Hepatocyte (in vitro differentiated cells): ENCODE results near the gene DCAF16. TPM values are rescaled to one million over a fixed set of nuclear protein-coding genes. Genes with fewer than 3 reads are reported as not detected.

ENCODE experiments used
- DNase-seq: peaks from one replicate; pipeline ENCODE4 v3.0.0-alpha.2; 2016; ENCODE audit warnings: low spot score
- H2AFZ ChIP-seq: fragments of 200-600 bp; sonication (generic); 2 replicates; pipeline ENCODE4 v1.6.0; 2016; ENCODE audit warnings: antibody characterized with exemption, mild to moderate bottlenecking
- H3K27ac ChIP-seq: fragments of 200-600 bp; sonication (generic); 2 replicates; pipeline ENCODE4 v1.5.1; 2016; ENCODE audit warnings: mild to moderate bottlenecking
- H3K27me3 ChIP-seq: fragments of 200-600 bp; sonication (generic); 2 replicates; pipeline ENCODE4 v1.6.1; 2016
- H3K36me3 ChIP-seq: fragments of 200-600 bp; sonication (generic); replicated peaks from 2 replicates; pipeline ENCODE4 v1.5.1; 2016; ENCODE audit warnings: low read depth; ENCODE audit not compliant: insufficient read depth
- H3K4me1 ChIP-seq: fragments of 200-600 bp; sonication (generic); 2 replicates; pipeline ENCODE4 v1.5.1; 2016; ENCODE audit warnings: mild to moderate bottlenecking, moderate library complexity; ENCODE audit not compliant: insufficient read depth
- H3K4me2 ChIP-seq: fragments of 200-600 bp; sonication (generic); 2 replicates; pipeline ENCODE4 v1.6.0; 2016
- H3K4me3 ChIP-seq: fragments of 200-600 bp; sonication (generic); 2 replicates; pipeline ENCODE4 v1.5.1; 2016; ENCODE audit warnings: mild to moderate bottlenecking
- H3K79me2 ChIP-seq: fragments of 200-600 bp; sonication (generic); 2 replicates; pipeline ENCODE4 v1.6.0; 2017; ENCODE audit warnings: mild to moderate bottlenecking
- H3K9me2 ChIP-seq: fragments of 200-600 bp; sonication (generic); replicated peaks from 2 replicates; pipeline ENCODE4 v1.6.0; 2017; ENCODE audit warnings: mild to moderate bottlenecking; ENCODE audit not compliant: insufficient read depth
- H3K9me3 ChIP-seq: fragments of 200-600 bp; sonication (generic); 2 replicates; pipeline ENCODE4 v1.5.1; 2016; ENCODE audit warnings: low read depth, mild to moderate bottlenecking
- H4K20me1 ChIP-seq: fragments of 200-600 bp; sonication (generic); 2 replicates; pipeline ENCODE4 v1.6.0; 2016; ENCODE audit warnings: mild to moderate bottlenecking; ENCODE audit not compliant: insufficient read depth, poor library complexity, severe bottlenecking
- CTCF ChIP-seq: fragments of 200-600 bp; sonication (generic); IDR thresholded peaks from 2 replicates; pipeline ENCODE4 v1.5.1; 2016; ENCODE audit warnings: antibody characterized with exemption, mild to moderate bottlenecking; ENCODE audit not compliant: poor library complexity
- EZH2 ChIP-seq: fragments of 200-600 bp; sonication (generic); IDR thresholded peaks from 2 replicates; pipeline ENCODE4 v1.6.1; 2016; ENCODE audit warnings: antibody characterized with exemption, mild to moderate bottlenecking, borderline replicate concordance
- EZH2phosphoT487 ChIP-seq: fragments of 200-600 bp; sonication (generic); IDR thresholded peaks from one replicate; pipeline ENCODE4 v1.6.1; 2018; ENCODE audit warnings: antibody characterized with exemption, mild to moderate bottlenecking, low read depth, moderate library complexity; ENCODE audit not compliant: unreplicated experiment, severe bottlenecking
- WGBS: methylation state at CpG from one replicate; pipeline ENCODE4 v1.1.6; 2016; ENCODE audit warnings: low lambda C conversion rate; ENCODE audit errors: missing lambda C conversion rate; 5-methylcytosine and 5-hydroxymethylcytosine counted together
- polyA plus RNA-seq: library from polyadenylated mRNA; unstranded; fragments of >200 nt; fragmentation: Nextera tagmentation; extraction: Ambion mirVana; gene quantifications from 2 replicates; pipeline ENCODE4 v1.2.1, GENCODE V29; 2016
- total RNA-seq: library from RNA; depleted of rRNA; stranded (reverse); fragments of >200 nt; gene quantifications from 2 replicates; pipeline ENCODE4 v1.2.3, GENCODE V29; 2014

DCAF16 gene
- total and polyA plus RNA-seq, 2 experiments from 2014 or later = 11.9 to 23.3 TPM

- no peak overlapping the region for H3K4me2 ChIP-seq
- no peaks in the 10 kb centered on the region for H3K4me1 ChIP-seq
- TF ChIP-seq CTCF (no peak), EZH2phosphoT487 (no peak), EZH2 (no peak)
- H3K79me2 ChIP-seq = no peaks in the 10 kb centered on the region
- no peaks in the 10 kb centered on the region for H3K36me3 ChIP-seq
- H4K20me1 ChIP-seq = no peaks in the 10 kb centered on the region
- no peak overlapping the region for H2AFZ ChIP-seq
- no peaks in the 10 kb centered on the region for H3K9me2 ChIP-seq
- H3K27me3 ChIP-seq = no peaks in the 10 kb centered on the region
- H3K4me3 ChIP-seq = no peak overlapping the region
- no peak for DNase-seq
- 59% methylated on average over 5 of the region's 5 CpGs for WGBS
- H3K27ac ChIP-seq = no peak overlapping the region
- H3K9me3 ChIP-seq = no peaks in the 10 kb centered on the region
These were observed 46.6 kb downstream of the DCAF16 start for GRCh38 chr4:17763931-17764330.

- DNase-seq = no peak
- H3K9me3 ChIP-seq = no peaks in the 10 kb centered on the region
- no peaks in the 10 kb centered on the region for H3K27me3 ChIP-seq
- no peak overlapping the region for H2AFZ ChIP-seq
- H3K4me2 ChIP-seq = no peak overlapping the region
- H3K36me3 ChIP-seq = no peaks in the 10 kb centered on the region
- WGBS = 73% methylated on average over 3 of the region's 3 CpGs
- H3K27ac ChIP-seq = no peak overlapping the region
- H3K79me2 ChIP-seq = no peaks in the 10 kb centered on the region
- no peak for TF ChIP-seq CTCF
- TF ChIP-seq EZH2phosphoT487 = no peak
- no peak for TF ChIP-seq EZH2
- no peaks in the 10 kb centered on the region for H3K9me2 ChIP-seq
- no peaks in the 10 kb centered on the region for H3K4me1 ChIP-seq
- H4K20me1 ChIP-seq = no peaks in the 10 kb centered on the region
- H3K4me3 ChIP-seq = no peak overlapping the region
These were observed 47.1 kb downstream of the DCAF16 start for GRCh38 chr4:17763416-17763815.

- Histone ChIP-seq H3K9me3 (no peaks in the 10 kb centered on the region), H3K4me3 (no peak overlapping the region), H4K20me1 (no peaks in the 10 kb centered on the region), H3K79me2 (no peaks in the 10 kb centered on the region), H3K4me1 (no peaks in the 10 kb centered on the region), H3K9me2 (no peaks in the 10 kb centered on the region), H3K36me3 (no peaks in the 10 kb centered on the region), H3K27me3 (no peaks in the 10 kb centered on the region), H2AFZ (no peak overlapping the region), H3K4me2 (no peak overlapping the region), H3K27ac (no peak overlapping the region)
- 81% methylated on average over 1 of the region's 1 CpG for WGBS
- no peak for DNase-seq
- TF ChIP-seq EZH2 (no peak), EZH2phosphoT487 (no peak), CTCF (no peak)
These were observed 47.8 kb downstream of the DCAF16 start for GRCh38 chr4:17762726-17763125.

- Histone ChIP-seq H2AFZ (no peak overlapping the region), H3K4me2 (no peak overlapping the region), H3K9me2 (no peaks in the 10 kb centered on the region), H3K4me1 (no peaks in the 10 kb centered on the region), H4K20me1 (no peaks in the 10 kb centered on the region), H3K79me2 (no peaks in the 10 kb centered on the region), H3K27ac (no peak overlapping the region), H3K4me3 (no peak overlapping the region), H3K9me3 (no peaks in the 10 kb centered on the region), H3K36me3 (no peaks in the 10 kb centered on the region), H3K27me3 (no peaks in the 10 kb centered on the region)
- WGBS = 62% methylated on average over 1 of the region's 1 CpG
- no peak for TF ChIP-seq EZH2
- no peak for TF ChIP-seq EZH2phosphoT487
- TF ChIP-seq CTCF = no peak
- no peak for DNase-seq
These were observed 49.5 kb downstream of the DCAF16 start for GRCh38 chr4:17761062-17761461.
